ENCODE measurements around the gene MIPEP. TPM values are rescaled to one million over a fixed set of nuclear protein-coding genes. Genes with fewer than 3 reads are reported as not detected.

The MIPEP gene
- total and polyA plus RNA-seq, 9 of the 15 experiments (the other 6 are each of a cell fraction or from before 2014, with no cell fraction given), result 1.7 to 19.3 (median 13.1) TPM

DNA sequence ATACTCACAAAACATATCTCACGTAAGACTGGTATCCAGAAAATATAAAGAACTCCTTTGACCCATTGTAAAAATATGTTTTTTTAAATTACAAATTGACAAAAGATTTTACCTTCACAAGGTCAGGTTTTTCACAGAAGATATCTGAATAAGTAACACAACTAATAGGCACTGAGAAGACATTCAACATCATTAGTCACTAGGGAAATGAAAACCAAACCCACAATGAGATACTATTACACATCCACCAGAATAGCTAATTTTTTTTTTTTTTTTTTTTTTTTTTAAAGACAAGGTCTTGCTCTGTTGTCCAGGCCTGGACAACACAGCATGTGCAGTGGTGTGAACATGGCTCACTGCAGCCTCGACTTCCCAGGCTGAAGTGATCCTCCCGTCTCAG is 157.5 kb downstream of the MIPEP start:
- BruUV-seq (replicated peaks), result no TSS peak
- in situ Hi-C loops (cut with MboI), result no loop called here
- ATAC-seq (no peak), FAIRE-seq (no peak), DNase-seq (ENCODE audit: extremely low read depth in 1 of 4, low spot score in 3 of 4) (no peak)
- no peak overlapping the region for H3K4me3 ChIP-seq
- intact Hi-C loops (cut with micrococcal nuclease), result no loop called here
- WGBS (ENCODE audit: insufficient coverage, low coverage, missing lambda C conversion rate), result 53% methylated on average over 2 of the region's 3 CpGs
- no peak overlapping the region for H3K27ac ChIP-seq (ENCODE audit: extremely low read depth, low read depth, low read length)
- H3K27me3 ChIP-seq (ENCODE audit: control insufficient read depth in 2 of 2, insufficient read depth in 2 of 2, low read length in 2 of 2), result no peaks in the 10 kb centered on the region
- H4K20me1 ChIP-seq (replicated peaks; ENCODE audit: control insufficient read depth, insufficient read depth, low read length), result no peaks in the 10 kb centered on the region
- ChIA-PET POLR2A (no interaction called here), CTCF (ENCODE audit: low intra/inter-chr PET ratio) (no interaction called here)
- no peaks in the 10 kb centered on the region; a peak in 1 of 5 replicates for H3K4me1 ChIP-seq (replicated peaks in 1 of 2; ENCODE audit: control insufficient read depth in 2 of 2, insufficient read depth in 2 of 2, low read length in 2 of 2)
- H3K9ac ChIP-seq (ENCODE audit: insufficient read depth in 1 of 2, low read depth in 2 of 2, low read length in 2 of 2), result no peak overlapping the region
- no peak overlapping the region for H2AFZ ChIP-seq (ENCODE audit: low read depth, low read length)
- H3K4me2 ChIP-seq (ENCODE audit: insufficient read depth, low read length), result no peak overlapping the region
- H3K79me2 ChIP-seq (ENCODE audit: control insufficient read depth, insufficient read depth, low read length), result no peaks in the 10 kb centered on the region
- no peaks in the 10 kb centered on the region for H3K9me3 ChIP-seq (replicated peaks; ENCODE audit: control insufficient read depth, insufficient read depth, low read depth, low read length)
- H3K36me3 ChIP-seq (ENCODE audit: control insufficient read depth, insufficient read depth, low read length), result no peaks in the 10 kb centered on the region
- H3K9me1 ChIP-seq (ENCODE audit: control insufficient read depth, insufficient read depth, low read length), result no peaks in the 10 kb centered on the region
- TF ChIP-seq BMI1 (IDR thresholded peaks at IDR 0.05; ENCODE audit: low read length), result no peak
- no peak for TF ChIP-seq ADNP (tag; IDR thresholded peaks at IDR 0.05)
- TF ChIP-seq ARID2 (IDR thresholded peaks at IDR 0.05), result no peak
- TF ChIP-seq, protein P1, sequence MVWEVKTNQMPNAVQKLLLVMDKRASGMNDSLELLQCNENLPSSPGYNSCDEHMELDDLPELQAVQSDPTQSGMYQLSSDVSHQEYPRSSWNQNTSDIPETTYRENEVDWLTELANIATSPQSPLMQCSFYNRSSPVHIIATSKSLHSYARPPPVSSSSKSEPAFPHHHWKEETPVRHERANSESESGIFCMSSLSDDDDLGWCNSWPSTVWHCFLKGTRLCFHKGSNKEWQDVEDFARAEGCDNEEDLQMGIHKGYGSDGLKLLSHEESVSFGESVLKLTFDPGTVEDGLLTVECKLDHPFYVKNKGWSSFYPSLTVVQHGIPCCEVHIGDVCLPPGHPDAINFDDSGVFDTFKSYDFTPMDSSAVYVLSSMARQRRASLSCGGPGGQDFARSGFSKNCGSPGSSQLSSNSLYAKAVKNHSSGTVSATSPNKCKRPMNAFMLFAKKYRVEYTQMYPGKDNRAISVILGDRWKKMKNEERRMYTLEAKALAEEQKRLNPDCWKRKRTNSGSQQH (CRISPR knock-in tag; IDR thresholded peaks at IDR 0.05), result no peak
- no peak for TF ChIP-seq ZKSCAN3 (CRISPR knock-in tag; IDR thresholded peaks at IDR 0.05)
- TF ChIP-seq HMG20B (CRISPR knock-in tag; IDR thresholded peaks at IDR 0.05), result no peak
- TF ChIP-seq, protein P2, sequence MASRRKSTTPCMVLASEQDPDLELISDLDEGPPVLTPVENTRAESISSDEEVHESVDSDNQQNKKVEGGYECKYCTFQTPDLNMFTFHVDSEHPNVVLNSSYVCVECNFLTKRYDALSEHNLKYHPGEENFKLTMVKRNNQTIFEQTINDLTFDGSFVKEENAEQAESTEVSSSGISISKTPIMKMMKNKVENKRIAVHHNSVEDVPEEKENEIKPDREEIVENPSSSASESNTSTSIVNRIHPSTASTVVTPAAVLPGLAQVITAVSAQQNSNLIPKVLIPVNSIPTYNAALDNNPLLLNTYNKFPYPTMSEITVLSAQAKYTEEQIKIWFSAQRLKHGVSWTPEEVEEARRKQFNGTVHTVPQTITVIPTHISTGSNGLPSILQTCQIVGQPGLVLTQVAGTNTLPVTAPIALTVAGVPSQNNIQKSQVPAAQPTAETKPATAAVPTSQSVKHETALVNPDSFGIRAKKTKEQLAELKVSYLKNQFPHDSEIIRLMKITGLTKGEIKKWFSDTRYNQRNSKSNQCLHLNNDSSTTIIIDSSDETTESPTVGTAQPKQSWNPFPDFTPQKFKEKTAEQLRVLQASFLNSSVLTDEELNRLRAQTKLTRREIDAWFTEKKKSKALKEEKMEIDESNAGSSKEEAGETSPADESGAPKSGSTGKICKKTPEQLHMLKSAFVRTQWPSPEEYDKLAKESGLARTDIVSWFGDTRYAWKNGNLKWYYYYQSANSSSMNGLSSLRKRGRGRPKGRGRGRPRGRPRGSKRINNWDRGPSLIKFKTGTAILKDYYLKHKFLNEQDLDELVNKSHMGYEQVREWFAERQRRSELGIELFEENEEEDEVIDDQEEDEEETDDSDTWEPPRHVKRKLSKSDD (conservative IDR thresholded peaks at IDR 0.05; ENCODE audit: low read length), result no peak
- TF ChIP-seq SIX5 (IDR thresholded peaks at IDR 0.05; ENCODE audit: borderline replicate concordance in 1 of 2, insufficient read depth in 1 of 2, low read depth in 1 of 2, low read length in 2 of 2), result no peak
- no peak for TF ChIP-seq ZNF124 (CRISPR knock-in tag; IDR thresholded peaks at IDR 0.05)
- no peak for TF ChIP-seq RUNX1 (IDR thresholded peaks at IDR 0.05; ENCODE audit: low read depth)
- TF ChIP-seq GABPB1 (CRISPR knock-in tag; IDR thresholded peaks at IDR 0.05), result no peak
- no peak for TF ChIP-seq TFAM (CRISPR knock-in tag; conservative IDR thresholded peaks at IDR 0.05)
- TF ChIP-seq ZKSCAN1 (IDR thresholded peaks at IDR 0.05; ENCODE audit: low read depth, low read length), result no peak
- TF ChIP-seq, protein P3, sequence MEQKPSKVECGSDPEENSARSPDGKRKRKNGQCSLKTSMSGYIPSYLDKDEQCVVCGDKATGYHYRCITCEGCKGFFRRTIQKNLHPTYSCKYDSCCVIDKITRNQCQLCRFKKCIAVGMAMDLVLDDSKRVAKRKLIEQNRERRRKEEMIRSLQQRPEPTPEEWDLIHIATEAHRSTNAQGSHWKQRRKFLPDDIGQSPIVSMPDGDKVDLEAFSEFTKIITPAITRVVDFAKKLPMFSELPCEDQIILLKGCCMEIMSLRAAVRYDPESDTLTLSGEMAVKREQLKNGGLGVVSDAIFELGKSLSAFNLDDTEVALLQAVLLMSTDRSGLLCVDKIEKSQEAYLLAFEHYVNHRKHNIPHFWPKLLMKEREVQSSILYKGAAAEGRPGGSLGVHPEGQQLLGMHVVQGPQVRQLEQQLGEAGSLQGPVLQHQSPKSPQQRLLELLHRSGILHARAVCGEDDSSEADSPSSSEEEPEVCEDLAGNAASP (IDR thresholded peaks at IDR 0.05), result no peak

All from K562 (cell line).